22Rv1 (cell line): Measurements from ENCODE around the gene BBS7.

ENCODE experiments used
- H3K27ac ChIP-seq: fragments of 450-650 bp; 2 replicates; pipeline ENCODE4 v1.5.1; 2017
- CTCF ChIP-seq: fragments of 450-650 bp; IDR thresholded peaks from 2 replicates; pipeline ENCODE4 v1.5.1; 2017; ENCODE audit warnings: mild to moderate bottlenecking
- ZFX ChIP-seq: fragments of 450-650 bp; IDR thresholded peaks from 2 replicates; pipeline ENCODE4 v1.6.1; 2017; ENCODE audit warnings: antibody characterized with exemption, borderline replicate concordance

BBS7 gene

GRCh38 chr4:121863799-121864198 lies 6.5 kb downstream of the BBS7 start:
- H3K27ac ChIP-seq = no peak overlapping the region
- TF ChIP-seq CTCF = no peak
- TF ChIP-seq ZFX = no peak

GRCh38 chr4:121861426-121861825 lies 8.8 kb downstream of the BBS7 start:
- TF ChIP-seq ZFX = no peak
- no peak for TF ChIP-seq CTCF
- no peak overlapping the region for H3K27ac ChIP-seq

GRCh38 chr4:121860121-121860520 lies 10.2 kb downstream of the BBS7 start:
- H3K27ac ChIP-seq = no peak overlapping the region
- no peak for TF ChIP-seq CTCF
- no peak for TF ChIP-seq ZFX

- no peak overlapping the region for H3K27ac ChIP-seq
- no peak for TF ChIP-seq CTCF
- TF ChIP-seq ZFX = no peak
Observed at GRCh38 chr4:121851354-121851753, 18.9 kb downstream of the BBS7 start.

GRCh38 chr4:121846662-121847061 lies 23.6 kb downstream of the BBS7 start:
- TF ChIP-seq CTCF (no peak), ZFX (no peak)
- no peak overlapping the region for H3K27ac ChIP-seq

GRCh38 chr4:121842862-121843261 lies 27.4 kb downstream of the BBS7 start:
- TF ChIP-seq CTCF (no peak), ZFX (no peak)
- no peak overlapping the region for H3K27ac ChIP-seq

GRCh38 chr4:121838136-121838535 lies 32.1 kb downstream of the BBS7 start:
- H3K27ac ChIP-seq = no peak overlapping the region
- no peak for TF ChIP-seq CTCF
- no peak for TF ChIP-seq ZFX
